GM19240 (cell line): Measurements from ENCODE around the gene POFUT1.
"Not testable (repeated sequence)": the region's sequence is repeated elsewhere in the genome, so short reads cannot be mapped to it uniquely, and the experiment has no call there.

Source experiments
- DNase-seq: peaks from one replicate; pipeline ENCODE4 v3.0.0; 2011; ENCODE audit warnings: low spot score; ENCODE audit not compliant: insufficient read length

Gene POFUT1

GRCh38 chr20:32207626-32208498 is at the start of gene POFUT1, which contains the start of gene PLAGL2:
Gene POFUT1 (plus strand): TSS chr20:32207880. CDS start chr20:32207942, 62 bp downstream.
Gene PLAGL2 (minus strand): TSS chr20:32207743. CDS start chr20:32202178, 5,565 bp downstream.
- DNase-seq, result peak; percentile 98

- no peak for DNase-seq
Observed at GRCh38 chr20:32158351-32158750, 49.3 kb upstream of the POFUT1 start.

GRCh38 chr20:32158943-32159660 is 48.6 kb upstream of the POFUT1 start:
- no peak for DNase-seq

- DNase-seq, result no peak
Observed at GRCh38 chr20:32159766-32160221, 47.9 kb upstream of the POFUT1 start.

GRCh38 chr20:32160341-32160740 is 47.3 kb upstream of the POFUT1 start:
- no peak for DNase-seq

- DNase-seq, result no peak
Observed at GRCh38 chr20:32162351-32162750, 45.3 kb upstream of the POFUT1 start.

- DNase-seq, result no peak
Observed at GRCh38 chr20:32163951-32164350, 43.7 kb upstream of the POFUT1 start.

- DNase-seq, result no peak
Observed at GRCh38 chr20:32164984-32165735, 42.5 kb upstream of the POFUT1 start.

GRCh38 chr20:32165836-32166545 is 41.7 kb upstream of the POFUT1 start:
- no peak for DNase-seq

GRCh38 chr20:32167552-32167951 is 40.1 kb upstream of the POFUT1 start:
- DNase-seq, result no peak

GRCh38 chr20:32168184-32168910 is 39.3 kb upstream of the POFUT1 start:
- no peak for DNase-seq

- DNase-seq, result not testable (repeated sequence)
Observed at GRCh38 chr20:32177696-32178095, 30.0 kb upstream of the POFUT1 start.

- DNase-seq, result no peak
Observed at GRCh38 chr20:32179515-32179914, 28.2 kb upstream of the POFUT1 start.

- no peak for DNase-seq
Observed at GRCh38 chr20:32179934-32180333, 27.7 kb upstream of the POFUT1 start.

- no peak for DNase-seq
Observed at GRCh38 chr20:32181606-32182005, 26.1 kb upstream of the POFUT1 start.

- no peak for DNase-seq
Observed at GRCh38 chr20:32183947-32184635, 23.6 kb upstream of the POFUT1 start.

- DNase-seq, result no peak
Observed at GRCh38 chr20:32184961-32185603, 22.6 kb upstream of the POFUT1 start.

GRCh38 chr20:32186506-32186905 is 21.2 kb upstream of the POFUT1 start:
- no peak for DNase-seq
